ENCODE measurements around the gene ST6GALNAC3.

DNA sequence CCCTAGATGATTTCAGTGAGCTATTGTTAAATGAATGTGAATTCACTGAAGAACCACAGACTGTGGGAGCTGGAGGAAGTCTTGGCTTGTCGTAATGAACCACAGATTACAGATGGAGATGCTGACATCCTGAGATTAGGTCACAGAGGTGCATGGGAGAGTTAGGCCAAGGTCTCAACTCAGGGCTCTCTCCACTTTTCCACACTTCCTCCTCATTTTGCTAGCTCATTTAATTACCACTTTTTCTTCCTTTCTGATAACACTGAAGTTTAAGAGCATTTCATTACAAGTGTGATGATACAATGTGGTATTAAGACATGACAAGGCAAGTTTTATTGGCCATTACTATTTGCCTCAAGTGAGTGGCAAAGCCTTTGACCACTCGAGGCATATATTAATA is 30.8 kb downstream of the ST6GALNAC3 start:
- TF ChIP-seq, protein P1, sequence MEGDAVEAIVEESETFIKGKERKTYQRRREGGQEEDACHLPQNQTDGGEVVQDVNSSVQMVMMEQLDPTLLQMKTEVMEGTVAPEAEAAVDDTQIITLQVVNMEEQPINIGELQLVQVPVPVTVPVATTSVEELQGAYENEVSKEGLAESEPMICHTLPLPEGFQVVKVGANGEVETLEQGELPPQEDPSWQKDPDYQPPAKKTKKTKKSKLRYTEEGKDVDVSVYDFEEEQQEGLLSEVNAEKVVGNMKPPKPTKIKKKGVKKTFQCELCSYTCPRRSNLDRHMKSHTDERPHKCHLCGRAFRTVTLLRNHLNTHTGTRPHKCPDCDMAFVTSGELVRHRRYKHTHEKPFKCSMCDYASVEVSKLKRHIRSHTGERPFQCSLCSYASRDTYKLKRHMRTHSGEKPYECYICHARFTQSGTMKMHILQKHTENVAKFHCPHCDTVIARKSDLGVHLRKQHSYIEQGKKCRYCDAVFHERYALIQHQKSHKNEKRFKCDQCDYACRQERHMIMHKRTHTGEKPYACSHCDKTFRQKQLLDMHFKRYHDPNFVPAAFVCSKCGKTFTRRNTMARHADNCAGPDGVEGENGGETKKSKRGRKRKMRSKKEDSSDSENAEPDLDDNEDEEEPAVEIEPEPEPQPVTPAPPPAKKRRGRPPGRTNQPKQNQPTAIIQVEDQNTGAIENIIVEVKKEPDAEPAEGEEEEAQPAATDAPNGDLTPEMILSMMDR (IDR thresholded peaks at IDR 0.05) = no peak
- no peak for TF ChIP-seq EP300 (IDR thresholded peaks at IDR 0.05; ENCODE audit: low read depth)
- TF ChIP-seq POLR2A (IDR thresholded peaks at IDR 0.05) = no peak
